Nephron progenitor cell (in vitro differentiated cells): ENCODE data around the gene ATAD3A.
"Not testable (repeated sequence)": the region's sequence is repeated elsewhere in the genome, so short reads cannot be mapped to it uniquely, and the experiment has no call there.

Experiments
- DNase-seq: peaks from one replicate; pipeline ENCODE4 v3.0.0; 2021
- H3K27ac Mint-ChIP-seq: 2 replicates; pipeline ENCODE4 v1.8.0; 2021; ENCODE audit warnings: mild to moderate bottlenecking, moderate library complexity, mixed read lengths
- H3K27me3 Mint-ChIP-seq: 2 replicates; pipeline ENCODE4 v1.8.0; 2021; ENCODE audit warnings: mild to moderate bottlenecking, low read depth, mixed read lengths; ENCODE audit not compliant: poor library complexity
- H3K36me3 Mint-ChIP-seq: 2 replicates; pipeline ENCODE4 v1.8.0; 2021; ENCODE audit warnings: low read depth, mixed read lengths
- H3K4me1 Mint-ChIP-seq: 2 replicates; pipeline ENCODE4 v1.8.0; 2021; ENCODE audit warnings: mixed read lengths
- H3K4me3 Mint-ChIP-seq: 2 replicates; pipeline ENCODE4 v1.8.0; 2021; ENCODE audit warnings: mild to moderate bottlenecking, moderate library complexity, mixed read lengths
- H3K9me3 Mint-ChIP-seq: 2 replicates; pipeline ENCODE4 v1.8.0; 2021; ENCODE audit warnings: mild to moderate bottlenecking, moderate library complexity, mixed read lengths
- CTCF ChIP-seq: fragments of 200-600 bp; sonication (generic); IDR thresholded peaks from 2 replicates; pipeline ENCODE4 v1.5.0; 2021; ENCODE audit warnings: antibody characterized with exemption

Gene ATAD3A

DNA sequence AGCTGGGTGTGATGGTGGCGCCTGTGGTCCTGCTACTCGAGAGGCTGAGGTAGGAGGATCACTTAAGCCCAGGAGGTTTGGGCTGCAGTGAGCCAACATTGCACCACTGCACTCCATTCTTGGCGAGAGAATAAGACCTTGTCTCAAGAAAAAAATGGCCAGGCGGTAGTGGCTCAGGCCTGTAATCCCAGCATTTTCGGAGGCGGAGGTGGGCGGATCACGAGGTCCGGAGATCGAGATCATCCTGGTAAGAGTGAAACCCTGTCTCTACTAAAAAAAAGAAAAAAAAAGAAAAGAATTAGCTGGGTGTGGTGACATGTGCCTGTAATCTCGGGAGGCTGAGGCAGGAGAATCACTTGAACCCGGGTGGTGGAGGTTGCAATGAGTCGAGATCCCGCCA lies 29.1 kb upstream of the ATAD3A start:
- DNase-seq, result no peak
- Mint-ChIP-seq H3K36me3 (peaks cover 16% of the 10 kb centered on the region), H3K9me3 (no peaks in the 10 kb centered on the region), H3K27me3 (no peaks in the 10 kb centered on the region), H3K4me3 (no peak overlapping the region), H3K27ac (no peak overlapping the region), H3K4me1 (no peaks in the 10 kb centered on the region)
- TF ChIP-seq CTCF, result no peak

GRCh38 chr1:1483714-1484113 lies 28.2 kb upstream of the ATAD3A start:
- DNase-seq, result no peak
- H3K36me3 Mint-ChIP-seq, result peaks cover 21% of the 10 kb centered on the region
- H3K27me3 Mint-ChIP-seq, result no peaks in the 10 kb centered on the region
- no peak for TF ChIP-seq CTCF
- H3K27ac Mint-ChIP-seq, result no peak overlapping the region
- no peaks in the 10 kb centered on the region for H3K4me1 Mint-ChIP-seq
- H3K4me3 Mint-ChIP-seq, result no peak overlapping the region
- H3K9me3 Mint-ChIP-seq, result no peaks in the 10 kb centered on the region

GRCh38 chr1:1484976-1485750 lies 26.8 kb upstream of the ATAD3A start:
- not testable (repeated sequence) for H3K27ac Mint-ChIP-seq, H3K27me3 Mint-ChIP-seq, H3K4me1 Mint-ChIP-seq, H3K4me3 Mint-ChIP-seq, DNase-seq, H3K9me3 Mint-ChIP-seq
- H3K36me3 Mint-ChIP-seq, result peaks cover 25% of the 10 kb centered on the region

DNA sequence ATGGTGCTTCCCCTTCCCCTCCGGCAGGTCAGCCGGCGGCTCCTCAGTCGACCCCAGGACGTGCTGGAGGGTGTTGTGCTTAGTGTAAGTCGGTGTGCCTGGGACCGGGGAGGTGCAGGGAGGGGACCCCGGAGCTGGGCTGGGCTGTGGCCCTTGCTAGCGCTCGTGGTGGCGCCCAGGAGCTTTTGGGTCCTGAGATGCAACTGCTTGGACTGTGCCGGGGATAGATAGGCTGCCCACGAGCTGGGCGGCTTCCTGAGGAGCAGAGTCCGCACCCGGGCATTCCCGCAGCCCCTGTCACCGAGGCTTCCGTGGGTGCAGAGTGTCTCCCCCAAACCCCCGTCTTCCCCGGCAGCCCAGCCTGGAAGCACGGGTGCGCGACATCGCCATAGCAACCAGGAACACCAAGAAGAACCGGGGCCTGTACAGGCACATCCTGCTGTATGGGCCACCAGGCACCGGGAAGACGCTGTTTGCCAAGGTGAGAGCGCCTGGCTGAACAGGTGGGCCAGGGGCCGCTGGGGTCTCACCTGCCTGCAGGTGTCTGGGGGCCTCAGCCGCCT lies 26.1 kb upstream of the ATAD3A start:
- DNase-seq, H3K27ac Mint-ChIP-seq, H3K4me3 Mint-ChIP-seq, H3K9me3 Mint-ChIP-seq, H3K27me3 Mint-ChIP-seq, H3K4me1 Mint-ChIP-seq: not testable (repeated sequence)
- peaks cover 31% of the 10 kb centered on the region for H3K36me3 Mint-ChIP-seq

DNA sequence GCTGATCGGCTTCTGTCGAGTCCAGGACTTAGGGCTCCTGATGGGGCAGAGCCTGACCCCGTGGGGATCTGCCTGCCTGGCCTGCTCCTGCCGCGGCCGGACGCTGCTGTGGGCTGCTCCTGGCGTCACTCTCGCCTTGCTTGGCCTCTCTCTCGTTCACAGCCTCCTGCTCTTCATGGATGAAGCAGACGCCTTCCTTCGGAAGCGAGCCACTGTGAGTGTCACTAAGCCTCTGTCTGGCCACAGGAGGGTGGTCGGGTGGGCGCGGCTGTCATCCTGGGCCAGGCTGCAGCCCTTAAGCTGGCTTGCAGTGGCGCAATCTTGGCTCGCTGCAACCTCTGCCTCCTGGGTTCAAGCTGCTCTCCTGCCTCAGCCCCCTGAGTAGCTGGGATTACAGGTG lies 24.3 kb upstream of the ATAD3A start:
- Mint-ChIP-seq H3K4me3 (no peak overlapping the region), H3K27me3 (no peaks in the 10 kb centered on the region), H3K27ac (no peak overlapping the region), H3K36me3 (peaks cover 47% of the 10 kb centered on the region), H3K9me3 (peaks cover 20% of the 10 kb centered on the region), H3K4me1 (no peaks in the 10 kb centered on the region)
- no peak for TF ChIP-seq CTCF
- DNase-seq, result no peak

GRCh38 chr1:1489231-1489630 lies 22.7 kb upstream of the ATAD3A start:
- H3K36me3 Mint-ChIP-seq, result peaks cover 54% of the 10 kb centered on the region
- no peaks in the 10 kb centered on the region for H3K4me1 Mint-ChIP-seq
- no peak for DNase-seq
- H3K27ac Mint-ChIP-seq, result no peak overlapping the region
- TF ChIP-seq CTCF, result no peak
- no peaks in the 10 kb centered on the region for H3K27me3 Mint-ChIP-seq
- no peak overlapping the region for H3K4me3 Mint-ChIP-seq
- H3K9me3 Mint-ChIP-seq, result peaks cover 33% of the 10 kb centered on the region

DNA sequence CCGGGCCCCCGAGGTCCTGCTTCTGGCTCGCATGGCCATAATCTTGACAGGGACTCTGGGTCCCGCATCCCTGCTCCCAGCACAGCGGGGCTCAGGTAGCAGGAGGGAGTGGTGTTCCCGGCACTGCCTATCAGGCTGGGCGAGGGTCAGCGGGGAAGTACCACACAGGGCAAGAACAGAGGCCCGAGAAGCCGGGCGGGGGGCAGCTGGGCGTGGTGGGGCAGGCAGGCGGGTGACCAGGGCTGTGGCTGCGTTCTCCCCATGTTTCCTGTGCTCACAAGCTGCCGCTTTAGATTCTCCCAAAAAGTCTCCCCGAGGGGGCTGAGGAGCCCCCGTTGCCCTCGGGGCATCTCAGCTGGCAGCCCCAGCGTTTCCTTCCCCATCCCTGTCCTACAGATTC lies 22.1 kb upstream of the ATAD3A start:
- TF ChIP-seq CTCF, result no peak
- Mint-ChIP-seq H3K27me3 (no peaks in the 10 kb centered on the region), H3K4me3 (no peak overlapping the region), H3K36me3 (peaks cover 54% of the 10 kb centered on the region), H3K4me1 (no peaks in the 10 kb centered on the region), H3K9me3 (peaks cover 33% of the 10 kb centered on the region), H3K27ac (no peak overlapping the region)
- no peak for DNase-seq
